ENCODE results near the gene KIF26B. TPM values are rescaled to one million over a fixed set of nuclear protein-coding genes. Genes with fewer than 3 reads are reported as not detected.

KIF26B gene
- total and polyA plus RNA-seq, 2 experiments from 2014 or later: 0.03 to 0.76 TPM

DNA sequence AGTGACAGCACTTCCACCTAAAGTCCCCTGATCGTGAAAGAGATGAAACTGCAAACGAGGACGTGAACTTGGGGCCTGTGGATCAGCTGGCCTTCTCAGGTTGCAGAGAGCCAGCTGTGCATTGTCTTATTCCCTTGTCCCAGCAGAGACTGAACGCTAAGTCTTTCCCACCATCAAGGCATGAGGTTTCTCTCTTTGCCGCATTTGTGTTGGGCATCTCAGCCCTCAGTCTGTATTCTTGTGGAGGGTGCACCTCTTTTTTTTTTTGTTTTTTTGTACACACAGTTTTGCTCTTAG lies 71.4 kb downstream of the KIF26B start (continued):
- no peak for TF ChIP-seq POLR2AphosphoS5 (IDR thresholded peaks at IDR 0.05; ENCODE audit: low read depth)
- no peak for TF ChIP-seq JUNB (IDR thresholded peaks at IDR 0.05; ENCODE audit: unreplicated experiment)
- no peak for TF ChIP-seq EZH2phosphoT487 (IDR thresholded peaks at IDR 0.05; ENCODE audit: unreplicated experiment)
- TF ChIP-seq, protein P1, sequence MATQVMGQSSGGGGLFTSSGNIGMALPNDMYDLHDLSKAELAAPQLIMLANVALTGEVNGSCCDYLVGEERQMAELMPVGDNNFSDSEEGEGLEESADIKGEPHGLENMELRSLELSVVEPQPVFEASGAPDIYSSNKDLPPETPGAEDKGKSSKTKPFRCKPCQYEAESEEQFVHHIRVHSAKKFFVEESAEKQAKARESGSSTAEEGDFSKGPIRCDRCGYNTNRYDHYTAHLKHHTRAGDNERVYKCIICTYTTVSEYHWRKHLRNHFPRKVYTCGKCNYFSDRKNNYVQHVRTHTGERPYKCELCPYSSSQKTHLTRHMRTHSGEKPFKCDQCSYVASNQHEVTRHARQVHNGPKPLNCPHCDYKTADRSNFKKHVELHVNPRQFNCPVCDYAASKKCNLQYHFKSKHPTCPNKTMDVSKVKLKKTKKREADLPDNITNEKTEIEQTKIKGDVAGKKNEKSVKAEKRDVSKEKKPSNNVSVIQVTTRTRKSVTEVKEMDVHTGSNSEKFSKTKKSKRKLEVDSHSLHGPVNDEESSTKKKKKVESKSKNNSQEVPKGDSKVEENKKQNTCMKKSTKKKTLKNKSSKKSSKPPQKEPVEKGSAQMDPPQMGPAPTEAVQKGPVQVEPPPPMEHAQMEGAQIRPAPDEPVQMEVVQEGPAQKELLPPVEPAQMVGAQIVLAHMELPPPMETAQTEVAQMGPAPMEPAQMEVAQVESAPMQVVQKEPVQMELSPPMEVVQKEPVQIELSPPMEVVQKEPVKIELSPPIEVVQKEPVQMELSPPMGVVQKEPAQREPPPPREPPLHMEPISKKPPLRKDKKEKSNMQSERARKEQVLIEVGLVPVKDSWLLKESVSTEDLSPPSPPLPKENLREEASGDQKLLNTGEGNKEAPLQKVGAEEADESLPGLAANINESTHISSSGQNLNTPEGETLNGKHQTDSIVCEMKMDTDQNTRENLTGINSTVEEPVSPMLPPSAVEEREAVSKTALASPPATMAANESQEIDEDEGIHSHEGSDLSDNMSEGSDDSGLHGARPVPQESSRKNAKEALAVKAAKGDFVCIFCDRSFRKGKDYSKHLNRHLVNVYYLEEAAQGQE (IDR thresholded peaks at IDR 0.05; ENCODE audit: unreplicated experiment): no peak
- TF ChIP-seq STAT1 (IDR thresholded peaks at IDR 0.05; ENCODE audit: unreplicated experiment): no peak
- TF ChIP-seq NANOG (IDR thresholded peaks at IDR 0.05; ENCODE audit: borderline replicate concordance): no peak

DNA sequence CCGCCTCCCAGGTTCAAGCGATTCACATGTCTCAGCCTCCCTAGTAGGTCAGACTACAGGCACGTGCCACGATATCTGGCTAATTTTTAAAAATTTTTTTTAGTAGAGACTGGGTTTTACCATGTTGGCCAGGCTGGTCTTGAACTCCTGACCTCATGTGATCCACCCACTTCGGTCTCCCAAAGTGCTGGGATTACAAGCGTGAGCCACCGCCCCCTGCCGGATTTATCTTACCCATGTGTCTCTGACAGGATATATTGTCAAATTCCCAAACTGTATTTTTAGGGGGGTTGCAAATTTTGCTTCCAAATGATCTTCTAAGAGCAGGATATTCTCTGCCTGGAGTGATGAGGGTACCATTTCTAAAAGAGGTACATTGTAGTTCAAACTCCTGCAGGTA lies 74.3 kb downstream of the KIF26B start:
- no peaks in the 10 kb centered on the region for H4K20me1 ChIP-seq (replicated peaks; ENCODE audit: insufficient read depth)
- no peak overlapping the region for H3K27ac Mint-ChIP-seq
- peaks cover 11% of the 10 kb centered on the region for H3K4me1 Mint-ChIP-seq

More for the DNA sequence above, 74.3 kb downstream of the KIF26B start:
- Histone ChIP-seq H3F3A (replicated peaks; ENCODE audit: low read depth) (no peaks in the 10 kb centered on the region), H3K4me1 (ENCODE audit: insufficient read depth) (no peaks in the 10 kb centered on the region), H3K27me3 (ENCODE audit: insufficient read depth) (0 out of 2 replicates have a peak, but pooled peaks cover 4% of the 10 kb centered on the region), H3K9me2 (ENCODE audit: insufficient read depth) (no peaks in the 10 kb centered on the region), H3K36me3 (ENCODE audit: insufficient read depth) (no peaks in the 10 kb centered on the region), H3K27ac (ENCODE audit: low read depth) (no peak overlapping the region), H3K4me2 (no peak overlapping the region), H3K4me3 (no peak overlapping the region), H2AFZ (no peak overlapping the region), H3K79me2 (replicated peaks; ENCODE audit: insufficient read depth) (no peaks in the 10 kb centered on the region)
- peak; percentile 31 for DNase-seq (ENCODE audit: low spot score)
- Mint-ChIP-seq H3K9me3 (no peaks in the 10 kb centered on the region), H3K27me3 (ENCODE audit: insufficient read depth, low read depth, poor library complexity) (peaks cover 3% of the 10 kb centered on the region), H3K36me3 (ENCODE audit: low read depth) (no peaks in the 10 kb centered on the region), H3K4me3 (no peak overlapping the region)
- TF ChIP-seq, protein P2, sequence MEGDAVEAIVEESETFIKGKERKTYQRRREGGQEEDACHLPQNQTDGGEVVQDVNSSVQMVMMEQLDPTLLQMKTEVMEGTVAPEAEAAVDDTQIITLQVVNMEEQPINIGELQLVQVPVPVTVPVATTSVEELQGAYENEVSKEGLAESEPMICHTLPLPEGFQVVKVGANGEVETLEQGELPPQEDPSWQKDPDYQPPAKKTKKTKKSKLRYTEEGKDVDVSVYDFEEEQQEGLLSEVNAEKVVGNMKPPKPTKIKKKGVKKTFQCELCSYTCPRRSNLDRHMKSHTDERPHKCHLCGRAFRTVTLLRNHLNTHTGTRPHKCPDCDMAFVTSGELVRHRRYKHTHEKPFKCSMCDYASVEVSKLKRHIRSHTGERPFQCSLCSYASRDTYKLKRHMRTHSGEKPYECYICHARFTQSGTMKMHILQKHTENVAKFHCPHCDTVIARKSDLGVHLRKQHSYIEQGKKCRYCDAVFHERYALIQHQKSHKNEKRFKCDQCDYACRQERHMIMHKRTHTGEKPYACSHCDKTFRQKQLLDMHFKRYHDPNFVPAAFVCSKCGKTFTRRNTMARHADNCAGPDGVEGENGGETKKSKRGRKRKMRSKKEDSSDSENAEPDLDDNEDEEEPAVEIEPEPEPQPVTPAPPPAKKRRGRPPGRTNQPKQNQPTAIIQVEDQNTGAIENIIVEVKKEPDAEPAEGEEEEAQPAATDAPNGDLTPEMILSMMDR (conservative IDR thresholded peaks at IDR 0.05; ENCODE audit: low read depth in 2 of 2): peak in 1 of 2 experiments; percentile 40; a peak in 3 of 4 replicates
- TF ChIP-seq CREB1 (CRISPR knock-in tag; IDR thresholded peaks at IDR 0.05; ENCODE audit: low read depth) (no peak), POLR2AphosphoS5 (IDR thresholded peaks at IDR 0.05; ENCODE audit: low read depth) (no peak)
- TF ChIP-seq, protein P3, sequence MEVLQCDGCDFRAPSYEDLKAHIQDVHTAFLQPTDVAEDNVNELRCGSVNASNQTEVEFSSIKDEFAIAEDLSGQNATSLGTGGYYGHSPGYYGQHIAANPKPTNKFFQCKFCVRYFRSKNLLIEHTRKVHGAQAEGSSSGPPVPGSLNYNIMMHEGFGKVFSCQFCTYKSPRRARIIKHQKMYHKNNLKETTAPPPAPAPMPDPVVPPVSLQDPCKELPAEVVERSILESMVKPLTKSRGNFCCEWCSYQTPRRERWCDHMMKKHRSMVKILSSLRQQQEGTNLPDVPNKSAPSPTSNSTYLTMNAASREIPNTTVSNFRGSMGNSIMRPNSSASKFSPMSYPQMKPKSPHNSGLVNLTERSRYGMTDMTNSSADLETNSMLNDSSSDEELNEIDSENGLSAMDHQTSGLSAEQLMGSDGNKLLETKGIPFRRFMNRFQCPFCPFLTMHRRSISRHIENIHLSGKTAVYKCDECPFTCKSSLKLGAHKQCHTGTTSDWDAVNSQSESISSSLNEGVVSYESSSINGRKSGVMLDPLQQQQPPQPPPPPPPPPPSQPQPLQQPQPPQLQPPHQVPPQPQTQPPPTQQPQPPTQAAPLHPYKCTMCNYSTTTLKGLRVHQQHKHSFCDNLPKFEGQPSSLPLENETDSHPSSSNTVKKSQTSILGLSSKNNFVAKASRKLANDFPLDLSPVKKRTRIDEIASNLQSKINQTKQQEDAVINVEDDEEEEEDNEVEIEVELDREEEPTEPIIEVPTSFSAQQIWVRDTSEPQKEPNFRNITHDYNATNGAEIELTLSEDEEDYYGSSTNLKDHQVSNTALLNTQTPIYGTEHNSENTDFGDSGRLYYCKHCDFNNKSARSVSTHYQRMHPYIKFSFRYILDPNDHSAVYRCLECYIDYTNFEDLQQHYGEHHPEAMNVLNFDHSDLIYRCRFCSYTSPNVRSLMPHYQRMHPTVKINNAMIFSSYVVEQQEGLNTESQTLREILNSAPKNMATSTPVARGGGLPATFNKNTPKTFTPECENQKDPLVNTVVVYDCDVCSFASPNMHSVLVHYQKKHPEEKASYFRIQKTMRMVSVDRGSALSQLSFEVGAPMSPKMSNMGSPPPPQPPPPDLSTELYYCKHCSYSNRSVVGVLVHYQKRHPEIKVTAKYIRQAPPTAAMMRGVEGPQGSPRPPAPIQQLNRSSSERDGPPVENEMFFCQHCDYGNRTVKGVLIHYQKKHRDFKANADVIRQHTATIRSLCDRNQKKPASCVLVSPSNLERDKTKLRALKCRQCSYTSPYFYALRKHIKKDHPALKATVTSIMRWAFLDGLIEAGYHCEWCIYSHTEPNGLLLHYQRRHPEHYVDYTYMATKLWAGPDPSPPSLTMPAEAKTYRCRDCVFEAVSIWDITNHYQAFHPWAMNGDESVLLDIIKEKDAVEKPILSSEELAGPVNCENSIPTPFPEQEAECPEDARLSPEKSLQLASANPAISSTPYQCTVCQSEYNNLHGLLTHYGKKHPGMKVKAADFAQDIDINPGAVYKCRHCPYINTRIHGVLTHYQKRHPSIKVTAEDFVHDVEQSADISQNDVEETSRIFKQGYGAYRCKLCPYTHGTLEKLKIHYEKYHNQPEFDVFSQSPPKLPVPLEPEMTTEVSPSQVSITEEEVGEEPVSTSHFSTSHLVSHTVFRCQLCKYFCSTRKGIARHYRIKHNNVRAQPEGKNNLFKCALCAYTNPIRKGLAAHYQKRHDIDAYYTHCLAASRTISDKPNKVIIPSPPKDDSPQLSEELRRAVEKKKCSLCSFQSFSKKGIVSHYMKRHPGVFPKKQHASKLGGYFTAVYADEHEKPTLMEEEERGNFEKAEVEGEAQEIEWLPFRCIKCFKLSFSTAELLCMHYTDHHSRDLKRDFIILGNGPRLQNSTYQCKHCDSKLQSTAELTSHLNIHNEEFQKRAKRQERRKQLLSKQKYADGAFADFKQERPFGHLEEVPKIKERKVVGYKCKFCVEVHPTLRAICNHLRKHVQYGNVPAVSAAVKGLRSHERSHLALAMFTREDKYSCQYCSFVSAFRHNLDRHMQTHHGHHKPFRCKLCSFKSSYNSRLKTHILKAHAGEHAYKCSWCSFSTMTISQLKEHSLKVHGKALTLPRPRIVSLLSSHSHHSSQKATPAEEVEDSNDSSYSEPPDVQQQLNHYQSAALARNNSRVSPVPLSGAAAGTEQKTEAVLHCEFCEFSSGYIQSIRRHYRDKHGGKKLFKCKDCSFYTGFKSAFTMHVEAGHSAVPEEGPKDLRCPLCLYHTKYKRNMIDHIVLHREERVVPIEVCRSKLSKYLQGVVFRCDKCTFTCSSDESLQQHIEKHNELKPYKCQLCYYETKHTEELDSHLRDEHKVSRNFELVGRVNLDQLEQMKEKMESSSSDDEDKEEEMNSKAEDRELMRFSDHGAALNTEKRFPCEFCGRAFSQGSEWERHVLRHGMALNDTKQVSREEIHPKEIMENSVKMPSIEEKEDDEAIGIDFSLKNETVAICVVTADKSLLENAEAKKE (CRISPR knock-in tag; IDR thresholded peaks at IDR 0.05): no peak
- ATAC-seq: no peak
